HepG2 (cell line): Measurements from ENCODE around the gene OAS3. TPM values are rescaled to one million over a fixed set of nuclear protein-coding genes. Genes with fewer than 3 reads are reported as not detected.

Source experiments
- ATAC-seq: fragments of 200-7000 bp; cut with Tn5 transposase; 3 replicates; pipeline ENCODE4 v1.9.1; 2020; ENCODE audit warnings: mild to moderate bottlenecking, moderate library complexity
- BruUV-seq: library from RNA; stranded (reverse); fragments of 400-500 nt; replicated peaks from 2 replicates; lab custom pipeline; 2021; lab: Mats Ljungman, UMichigan
- CTCF ChIA-PET: fragments of 300-600 bp; formaldehyde crosslinking; extraction: SDS; loops from one replicate; lab custom pipeline; 2021; ENCODE audit warnings: low total read pairs, inconsistent platforms, low intra/inter-chr PET ratio; lab: Yijun Ruan, JAX
- POLR2A ChIA-PET: fragments of 350-600 bp; sonication (Branson Sonifier 250); formaldehyde crosslinking; loops from one replicate; lab custom pipeline; 2020; ENCODE audit warnings: antibody characterized with exemption, inconsistent platforms; lab: Yijun Ruan, JAX
- DNase-seq: peaks from one replicate; pipeline ENCODE4 v3.0.0-alpha.2; 2015; ENCODE audit warnings: low spot score
- FAIRE-seq: peaks from 3 replicates; lab custom pipeline; 2011; peaks lifted over from hg19 to GRCh38; lab: Jason Lieb, UNC
- H2AFZ ChIP-seq: one replicate; pipeline ENCODE4 v1.6.1; 2011; ENCODE audit warnings: low read length, inconsistent platforms
- H3K27ac ChIP-seq: fragments of 300-600 bp; 3 replicates; pipeline ENCODE4 v1.8.0; 2011; ENCODE audit warnings: mixed run types, mild to moderate bottlenecking, mixed read lengths, low read length, inconsistent platforms; ENCODE audit not compliant: insufficient read depth; ENCODE audit errors: extremely low read length
- H3K27me3 ChIP-seq, 2 experiments: fragments of 200-600 bp in 1 of 2; 2 replicates in 1 of 2; 3 replicates in 1 of 2; pipeline versions ENCODE4 v1.6.0 to v1.8.0; 2011; ENCODE audit warnings: low read length in 2 of 2, mild to moderate bottlenecking in 2 of 2, moderate library complexity in 2 of 2, inconsistent platforms in 1 of 2; ENCODE audit not compliant: insufficient read depth in 2 of 2, control insufficient read depth in 1 of 2
- H3K36me3 ChIP-seq, 2 experiments: fragments of 200-600 bp in 1 of 2; replicated peaks in 1 of 2; 2 replicates in 1 of 2; 3 replicates in 1 of 2; pipeline versions ENCODE4 v1.5.1 to v1.8.0; 2011; ENCODE audit warnings: low read length in 2 of 2, inconsistent platforms in 1 of 2; ENCODE audit not compliant: insufficient read depth in 2 of 2, control insufficient read depth in 1 of 2
- H3K4me1 ChIP-seq: 2 replicates; pipeline ENCODE4 v1.5.1; 2012; ENCODE audit warnings: low read length, inconsistent platforms; ENCODE audit not compliant: insufficient read depth
- H3K4me2 ChIP-seq: 2 replicates; pipeline ENCODE4 v1.6.0; 2011; ENCODE audit warnings: low read depth, low read length, inconsistent platforms
- H3K4me3 ChIP-seq, 3 experiments: fragments of 200-600 bp in 1 of 3; sonication (generic), shearing (Covaris generic) in 1 of 3; replicated peaks in 1 of 3; 2 replicates each; pipeline ENCODE4 v1.5.1; 2011 to 2016; ENCODE audit warnings: low read length in 3 of 3, inconsistent platforms in 2 of 3, low read depth in 2 of 3, mild to moderate bottlenecking in 2 of 3, control low read depth in 1 of 3, mixed read lengths in 1 of 3; ENCODE audit not compliant: insufficient read depth in 1 of 3
- H3K79me2 ChIP-seq: one replicate; pipeline ENCODE4 v1.6.1; 2011; ENCODE audit warnings: low read length, inconsistent platforms; ENCODE audit not compliant: insufficient read depth
- H3K9ac ChIP-seq: 2 replicates; pipeline ENCODE4 v1.6.0; 2011; ENCODE audit warnings: mild to moderate bottlenecking, low read depth, low read length, inconsistent platforms; ENCODE audit not compliant: insufficient read depth
- H3K9me3 ChIP-seq: 2 replicates; pipeline ENCODE4 v1.5.1; 2012; ENCODE audit warnings: mild to moderate bottlenecking, low read length
- H4K20me1 ChIP-seq: 2 replicates; pipeline ENCODE4 v1.6.0; 2011; ENCODE audit warnings: inconsistent platforms, mild to moderate bottlenecking, low read length, moderate library complexity; ENCODE audit not compliant: insufficient read depth
- HMG20A ChIP-seq: IDR thresholded peaks from 2 replicates; pipeline ENCODE4 v1.6.1; 2016; ENCODE audit warnings: borderline replicate concordance
- PTBP1 ChIP-seq: fragments of 200-400 bp; formaldehyde crosslinking; IDR thresholded peaks from 2 replicates; pipeline ENCODE4 v1.6.1; 2018; ENCODE audit warnings: low read length, low read depth; ENCODE audit not compliant: poor library complexity, severe bottlenecking
- STAG1 ChIP-seq: sonication (generic); formaldehyde crosslinking; IDR thresholded peaks from 2 replicates; pipeline ENCODE4 v1.4.0; 2020; ENCODE audit warnings: missing genetic modification reagents
- WGBS: methylation state at CpG from one replicate; pipeline ENCODE4 v1.1.6; 2017; ENCODE audit warnings: low lambda C conversion rate; 5-methylcytosine and 5-hydroxymethylcytosine counted together
- in situ Hi-C: cut with HindIII; loops from 2 replicates; pipeline ENCODE4 v1.10.0; 2017; ENCODE audit warnings: low pct_unique_long_range_greater_than_20kb; ENCODE audit not compliant: extremely low pct_ligation_motif_present
- intact Hi-C: fragments of 100-400 bp; cut with micrococcal nuclease; formaldehyde crosslinking; loops from one replicate; pipeline ENCODE4 v1.10.0; 2022; ENCODE audit not compliant: unreplicated experiment
- polyA plus RNA-seq, 8 experiments: library from polyadenylated mRNA; depleted of rRNA in 3 of 8; stranded (reverse) in 7 of 8; unstranded in 1 of 8; fragments of >200 nt; fragmentation: Illumina TruSeq in 4 of 8; extraction: Trizol in 4 of 8; gene quantifications; 2 replicates each; pipeline versions ENCODE4 v1.2.1 to v1.2.3, GENCODE V29; 2011 to 2016; ENCODE audit warnings: low read depth in 4 of 8, missing spikeins in 1 of 8, mixed read lengths in 1 of 8; ENCODE audit not compliant: insufficient read depth in 1 of 8
- total RNA-seq, 5 experiments: library from RNA; depleted of rRNA; stranded (reverse); fragments of >200 nt; fragmentation: Illumina TruSeq; extraction: Trizol; gene quantifications; 2 replicates each; pipeline ENCODE4 v1.2.3, GENCODE V29; 2016; ENCODE audit warnings: low read depth in 1 of 5

OAS3 gene
- total and polyA plus RNA-seq, 2 of the 13 experiments (the other 11 are each of a cell fraction or from before 2014, with no cell fraction given) = 4.8 to 10.5 TPM

DNA sequence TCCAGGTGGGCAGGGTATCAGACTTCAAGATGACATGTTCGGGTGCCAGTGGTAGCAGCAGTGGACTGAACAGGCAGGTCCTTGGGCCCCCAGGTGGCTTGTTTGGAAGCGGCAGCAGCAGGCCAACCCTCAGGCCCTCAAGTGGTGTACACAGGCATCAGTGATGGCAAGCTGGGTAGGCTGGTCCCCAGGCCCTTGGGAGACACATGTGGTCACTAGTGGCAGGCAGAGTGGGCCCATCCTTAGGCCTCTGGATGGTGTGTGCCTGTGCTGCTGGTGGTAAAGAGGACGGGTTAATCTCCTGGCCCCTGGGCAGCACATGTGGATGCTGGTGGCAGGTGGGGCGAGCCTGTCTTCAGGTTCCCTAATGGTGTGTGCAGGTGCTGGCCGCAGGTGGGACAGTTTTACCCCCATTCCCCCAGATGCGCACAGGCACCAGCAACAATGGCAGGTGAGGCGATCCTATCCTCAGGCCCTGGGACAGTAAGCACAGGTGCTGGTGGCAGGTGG lies 48.1 kb downstream of the OAS3 start:
- ChIA-PET POLR2A (no interaction called here), CTCF (no interaction called here)
- H3K79me2 ChIP-seq = no peaks in the 10 kb centered on the region
- H3K4me3 ChIP-seq = no peak overlapping the region
- H3K27me3 ChIP-seq = no peaks in the 10 kb centered on the region; a peak in 1 of 5 replicates
- no peaks in the 10 kb centered on the region for H4K20me1 ChIP-seq
- TF ChIP-seq HMG20A (CRISPR knock-in tag) = no peak
- TF ChIP-seq STAG1 (CRISPR knock-in tag) = 0 out of 2 replicates have a peak, but pooled peaks have one; percentile 8
- in situ Hi-C loops = no loop called here
- H3K36me3 ChIP-seq = no peaks in the 10 kb centered on the region
- ATAC-seq (peak; percentile 51; the same call in 2 of the 3 replicates), FAIRE-seq (no peak), DNase-seq (no peak)
- no peak overlapping the region for H2AFZ ChIP-seq
- 4% methylated on average over 4 of the region's 7 CpGs for WGBS
- intact Hi-C loops = no loop called here
- H3K9ac ChIP-seq = no peak overlapping the region
- no TSS peak for BruUV-seq
- H3K9me3 ChIP-seq = no peaks in the 10 kb centered on the region
- H3K4me2 ChIP-seq = no peak overlapping the region
- H3K27ac ChIP-seq = no peak overlapping the region
- no peaks in the 10 kb centered on the region for H3K4me1 ChIP-seq

DNA sequence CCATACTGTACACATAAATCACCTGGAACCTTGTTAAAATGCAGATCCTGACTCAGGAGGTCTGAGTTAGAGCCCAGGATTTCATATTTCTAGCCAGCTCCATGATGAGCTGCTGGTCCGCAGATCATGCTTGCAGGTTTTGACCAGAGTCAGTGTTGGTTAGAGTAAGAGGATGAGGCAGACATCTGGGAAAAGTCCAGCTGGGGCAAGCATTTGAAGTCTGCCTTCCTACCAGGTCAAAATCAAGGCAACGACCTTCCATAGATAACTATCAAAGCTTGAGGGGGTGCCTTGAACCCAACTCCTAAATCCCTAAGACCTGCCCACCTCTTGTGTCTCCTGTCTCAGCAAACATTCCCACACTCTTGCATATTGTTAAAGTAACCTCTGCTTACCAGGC lies 49.3 kb downstream of the OAS3 start:
- POLR2A ChIA-PET = interaction anchor here (0.5 kb wide), 1 partner anchor 235 kb away, joined by 3 read pairs; no protein-coding TSS in a partner anchor
- Histone ChIP-seq H3K79me2 (no peaks in the 10 kb centered on the region), H3K36me3 (no peaks in the 10 kb centered on the region), H3K4me3 (no peak overlapping the region), H2AFZ (no peak overlapping the region), H3K4me1 (no peaks in the 10 kb centered on the region), H4K20me1 (no peaks in the 10 kb centered on the region), H3K4me2 (no peak overlapping the region)
- ATAC-seq (no peak), FAIRE-seq (no peak)
- TF ChIP-seq PTBP1 = no peak
- TF ChIP-seq, all 625 proteins: peak for 0
- no CpG with 5 or more reads among the region's 2 CpGs for WGBS
- DNase-seq = no peak
- Histone ChIP-seq H3K9me3 (no peaks in the 10 kb centered on the region), H3K27ac (no peak overlapping the region), H3K9ac (no peak overlapping the region), H3K27me3 (no peaks in the 10 kb centered on the region; a peak in 1 of 5 replicates)
- no TSS peak for BruUV-seq
- CTCF ChIA-PET = no interaction called here
- in situ Hi-C loops = no loop called here
- intact Hi-C loops = no loop called here
